HG03558 (cell line): ENCODE measurements around the gene ASTN2.

Experiments
- ATAC-seq: cut with Tn5 transposase; IDR thresholded peaks from one replicate; pipeline ENCODE4 v1.9.1; 2021; ENCODE audit warnings: moderate number of reproducible peaks; ENCODE audit not compliant: unreplicated experiment; ENCODE audit errors: extremely low read depth

Gene ASTN2

GRCh38 chr9:117414906-117415331 lies at the start of gene ASTN2:
Gene ASTN2 (minus strand): TSS chr9:117415057. CDS start chr9:117414938, 119 bp downstream.
- no peak for ATAC-seq

GRCh38 chr9:117462861-117463260 lies 48.0 kb upstream of the ASTN2 start:
- no peak for ATAC-seq

- ATAC-seq = no peak
Observed at GRCh38 chr9:117461386-117461785, 46.5 kb upstream of the ASTN2 start.

GRCh38 chr9:117460743-117461142 lies 45.9 kb upstream of the ASTN2 start:
- no peak for ATAC-seq

- ATAC-seq = no peak
Observed at GRCh38 chr9:117459913-117460312, 45.1 kb upstream of the ASTN2 start.

GRCh38 chr9:117458066-117458465 lies 43.2 kb upstream of the ASTN2 start:
- ATAC-seq = no peak

- ATAC-seq = no peak
Observed at GRCh38 chr9:117454711-117455110, 39.9 kb upstream of the ASTN2 start.

- ATAC-seq = no peak
Observed at GRCh38 chr9:117453737-117454136, 38.9 kb upstream of the ASTN2 start.

- ATAC-seq = no peak
Observed at GRCh38 chr9:117451311-117451710, 36.5 kb upstream of the ASTN2 start.

- no peak for ATAC-seq
Observed at GRCh38 chr9:117448066-117448465, 33.2 kb upstream of the ASTN2 start.

GRCh38 chr9:117445631-117446030 lies 30.8 kb upstream of the ASTN2 start:
- no peak for ATAC-seq

- ATAC-seq = no peak
Observed at GRCh38 chr9:117444501-117444900, 29.6 kb upstream of the ASTN2 start.

GRCh38 chr9:117437283-117437682 lies 22.4 kb upstream of the ASTN2 start:
- no peak for ATAC-seq

- no peak for ATAC-seq
Observed at GRCh38 chr9:117435630-117436261, 20.9 kb upstream of the ASTN2 start.

GRCh38 chr9:117434566-117434965 lies 19.7 kb upstream of the ASTN2 start:
- no peak for ATAC-seq

GRCh38 chr9:117430813-117431212 lies 16.0 kb upstream of the ASTN2 start:
- ATAC-seq = no peak

GRCh38 chr9:117427357-117427913 lies 12.6 kb upstream of the ASTN2 start:
- no peak for ATAC-seq

- ATAC-seq = no peak
Observed at GRCh38 chr9:117425566-117425965, 10.7 kb upstream of the ASTN2 start.

- no peak for ATAC-seq
Observed at GRCh38 chr9:117424291-117424690, 9.4 kb upstream of the ASTN2 start.

GRCh38 chr9:117418111-117418510 lies 3.3 kb upstream of the ASTN2 start:
- no peak for ATAC-seq

GRCh38 chr9:117416856-117417255 lies 2.0 kb upstream of the ASTN2 start:
- no peak for ATAC-seq

- no peak for ATAC-seq
Observed at GRCh38 chr9:117415358-117415914, 579 bp upstream of the ASTN2 start.
